Neural progenitor cell (in vitro differentiated cells): ENCODE data around the gene PIK3CD.

Source experiments
- EZH2 ChIP-seq: fragments of 200-600 bp; sonication (generic); IDR thresholded peaks from 2 replicates; pipeline ENCODE4 v1.6.1; 2017; ENCODE audit warnings: antibody characterized with exemption, mild to moderate bottlenecking, moderate library complexity
- EZH2phosphoT487 ChIP-seq: fragments of 200-600 bp; sonication (generic); IDR thresholded peaks from 2 replicates; pipeline ENCODE4 v1.6.1; 2017; ENCODE audit warnings: antibody characterized with exemption
- TF ChIP-seq, protein P1 (sequence below): fragments of 200-600 bp; sonication (generic); IDR thresholded peaks from 2 replicates; pipeline ENCODE4 v1.5.1; 2017; ENCODE audit warnings: antibody characterized with exemption, mild to moderate bottlenecking

DNA sequence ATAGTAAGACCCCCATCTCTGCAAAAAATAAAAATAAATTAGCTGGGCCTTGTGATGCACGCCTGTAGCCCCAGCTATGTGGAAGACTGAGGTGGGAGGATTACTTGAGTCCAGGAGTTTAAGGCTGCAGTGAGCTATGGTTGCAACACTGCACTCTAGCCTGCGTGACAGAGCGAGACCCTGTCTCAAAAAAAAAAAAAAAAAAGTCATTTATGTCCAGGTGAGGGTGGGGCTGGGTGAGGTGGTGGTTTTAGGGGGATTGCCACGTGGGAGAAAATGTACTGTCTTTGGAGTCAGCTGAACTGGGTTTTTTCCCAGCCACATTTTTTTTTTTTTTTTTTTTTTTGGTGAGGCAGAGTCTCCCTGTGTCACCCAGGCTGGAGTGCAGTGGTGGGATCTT is 6.7 kb downstream of the PIK3CD start:
- TF ChIP-seq, protein P1, sequence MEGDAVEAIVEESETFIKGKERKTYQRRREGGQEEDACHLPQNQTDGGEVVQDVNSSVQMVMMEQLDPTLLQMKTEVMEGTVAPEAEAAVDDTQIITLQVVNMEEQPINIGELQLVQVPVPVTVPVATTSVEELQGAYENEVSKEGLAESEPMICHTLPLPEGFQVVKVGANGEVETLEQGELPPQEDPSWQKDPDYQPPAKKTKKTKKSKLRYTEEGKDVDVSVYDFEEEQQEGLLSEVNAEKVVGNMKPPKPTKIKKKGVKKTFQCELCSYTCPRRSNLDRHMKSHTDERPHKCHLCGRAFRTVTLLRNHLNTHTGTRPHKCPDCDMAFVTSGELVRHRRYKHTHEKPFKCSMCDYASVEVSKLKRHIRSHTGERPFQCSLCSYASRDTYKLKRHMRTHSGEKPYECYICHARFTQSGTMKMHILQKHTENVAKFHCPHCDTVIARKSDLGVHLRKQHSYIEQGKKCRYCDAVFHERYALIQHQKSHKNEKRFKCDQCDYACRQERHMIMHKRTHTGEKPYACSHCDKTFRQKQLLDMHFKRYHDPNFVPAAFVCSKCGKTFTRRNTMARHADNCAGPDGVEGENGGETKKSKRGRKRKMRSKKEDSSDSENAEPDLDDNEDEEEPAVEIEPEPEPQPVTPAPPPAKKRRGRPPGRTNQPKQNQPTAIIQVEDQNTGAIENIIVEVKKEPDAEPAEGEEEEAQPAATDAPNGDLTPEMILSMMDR = no peak
- TF ChIP-seq EZH2 = no peak
- TF ChIP-seq EZH2phosphoT487 = no peak
